Anterior cingulate cortex (tissue), 58 donors: ENCODE data around the gene SEC23B.
"Not testable (repeated sequence)": the region's sequence is repeated elsewhere in the genome, so short reads cannot be mapped to it uniquely, and the experiment has no call there.

ENCODE experiments used
- DNase-seq, 58 donors: peaks; one replicate each; lab custom pipeline; 2025; lab: John Stamatoyannopoulos, UW

SEC23B gene

GRCh38 chr20:18507218-18508191 is at the start of gene SEC23B:
SEC23B (plus strand) TSS chr20:18507940; CDS start chr20:18510836, 2,896 bp downstream.
- DNase-seq: peak; percentile 89 to 100 (median 97)

- DNase-seq: no peak
These were observed 42.1 kb upstream of the SEC23B start for GRCh38 chr20:18465536-18466200.

GRCh38 chr20:18466574-18466893 is 41.2 kb upstream of the SEC23B start:
- peak in 12 of 58 donors; percentile 79 to 94 (median 90) for DNase-seq

- peak; percentile 78 to 100 (median 94) for DNase-seq
These were observed 40.6 kb upstream of the SEC23B start, which contains the start of the genes DZANK1 and POLR3F for GRCh38 chr20:18466894-18467730. DZANK1 (minus strand) TSS chr20:18467030; CDS start chr20:18465358, 1,672 bp downstream. POLR3F (plus strand) TSS chr20:18467390; CDS start chr20:18467507, 117 bp downstream.

- no peak for DNase-seq
These were observed 30.5 kb upstream of the SEC23B start for GRCh38 chr20:18477218-18477617.

- no peak for DNase-seq
These were observed 29.9 kb upstream of the SEC23B start for GRCh38 chr20:18477821-18478220.

GRCh38 chr20:18481596-18481995 is 26.1 kb upstream of the SEC23B start:
- DNase-seq: no peak

- DNase-seq: no peak
These were observed 19.4 kb upstream of the SEC23B start for GRCh38 chr20:18488301-18488700.

GRCh38 chr20:18496042-18496441 is 11.7 kb upstream of the SEC23B start:
- no peak for DNase-seq

- peak; percentile 9 to 91 (median 76) for DNase-seq
These were observed 10.8 kb upstream of the SEC23B start, which contains the start of gene RBBP9 for GRCh38 chr20:18496740-18497592. RBBP9 (minus strand) TSS chr20:18497225; CDS start chr20:18497167, 58 bp downstream.

GRCh38 chr20:18497603-18498002 is 10.1 kb upstream of the SEC23B start:
- no peak for DNase-seq

- not testable (repeated sequence) for DNase-seq
These were observed 6.1 kb upstream of the SEC23B start for GRCh38 chr20:18501672-18502071.

GRCh38 chr20:18504479-18505060 is 3.2 kb upstream of the SEC23B start:
- peak in 26 of 58 donors; percentile 1 to 57 (median 10) for DNase-seq

- DNase-seq: peak in 1 of 58 donors; percentile 2
These were observed 996 bp upstream of the SEC23B start for GRCh38 chr20:18506744-18507143.

- no peak for DNase-seq
These were observed 3.8 kb downstream of the SEC23B start for GRCh38 chr20:18511571-18511970.

- no peak for DNase-seq
These were observed 5.5 kb downstream of the SEC23B start for GRCh38 chr20:18513208-18513607.

- no peak for DNase-seq
These were observed 6.4 kb downstream of the SEC23B start for GRCh38 chr20:18514127-18514526.

- DNase-seq: no peak
These were observed 8.2 kb downstream of the SEC23B start for GRCh38 chr20:18515973-18516372.

GRCh38 chr20:18522066-18522465 is 14.3 kb downstream of the SEC23B start:
- DNase-seq: not testable (repeated sequence)
